ENCODE data around the gene RAB4A. TPM values are rescaled to one million over a fixed set of nuclear protein-coding genes. Genes with fewer than 3 reads are reported as not detected.

Gene RAB4A
- total and polyA plus RNA-seq, 9 of the 15 experiments (the other 6 are each of a cell fraction or from before 2014, with no cell fraction given), result 8.3 to 61.0 (median 26.7) TPM

- TF ChIP-seq CXXC5 (CRISPR knock-in tag; IDR thresholded peaks at IDR 0.05), result no peak
- no peak for TF ChIP-seq STAG1 (CRISPR knock-in tag; IDR thresholded peaks at IDR 0.05; ENCODE audit: borderline replicate concordance)
- TF ChIP-seq RFX1 (IDR thresholded peaks at IDR 0.05), result no peak
These were observed 55.1 kb downstream of the RAB4A start (continued) for GRCh38 chr1:229325853-229326487.

- no peaks in the 10 kb centered on the region for H3K4me1 ChIP-seq (replicated peaks in 1 of 2; ENCODE audit: control insufficient read depth in 2 of 2, insufficient read depth in 2 of 2, low read length in 2 of 2)
- no peak overlapping the region for H3K9ac ChIP-seq (ENCODE audit: insufficient read depth in 1 of 2, low read depth in 2 of 2, low read length in 2 of 2)
- ChIA-PET CTCF (ENCODE audit: low intra/inter-chr PET ratio) (no interaction called here), POLR2A (no interaction called here)
- in situ Hi-C loops (cut with MboI), result no loop called here
- H3K9me1 ChIP-seq (ENCODE audit: control insufficient read depth, insufficient read depth, low read length), result no peaks in the 10 kb centered on the region
- no peaks in the 10 kb centered on the region; the same call in 1 of the 2 replicates for H4K20me1 ChIP-seq (replicated peaks; ENCODE audit: control insufficient read depth, insufficient read depth, low read length)
- H3K4me2 ChIP-seq (ENCODE audit: insufficient read depth, low read length), result no peak overlapping the region
- ATAC-seq, result no peak
- no peaks in the 10 kb centered on the region for H3K27me3 ChIP-seq (ENCODE audit: control insufficient read depth in 2 of 2, insufficient read depth in 2 of 2, low read length in 2 of 2)
- intact Hi-C loops (cut with micrococcal nuclease), result no loop called here
- WGBS (ENCODE audit: insufficient coverage, low coverage, missing lambda C conversion rate), result 94% methylated on average over 12 of the region's 12 CpGs
- peaks cover 60% of the 10 kb centered on the region for H3K36me3 ChIP-seq (ENCODE audit: control insufficient read depth, insufficient read depth, low read length)
- FAIRE-seq, result no peak
- BruUV-seq (replicated peaks), result no TSS peak
- peaks cover 19% of the 10 kb centered on the region; the same call in 1 of the 3 replicates for H3K79me2 ChIP-seq (ENCODE audit: control insufficient read depth, insufficient read depth, low read length)
- no peak overlapping the region for H2AFZ ChIP-seq (ENCODE audit: low read depth, low read length)
- no peaks in the 10 kb centered on the region for H3K9me3 ChIP-seq (replicated peaks; ENCODE audit: control insufficient read depth, insufficient read depth, low read depth, low read length)
- H3K4me3 ChIP-seq, result no peak overlapping the region
- DNase-seq (ENCODE audit: extremely low read depth in 1 of 4, low spot score in 3 of 4), result no peak
- TF ChIP-seq MECOM (CRISPR knock-in tag; IDR thresholded peaks at IDR 0.05) (no peak), CTBP1 (IDR thresholded peaks at IDR 0.05; ENCODE audit: borderline replicate concordance) (no peak), BCOR (IDR thresholded peaks at IDR 0.05) (no peak), PPARD (CRISPR knock-in tag; IDR thresholded peaks at IDR 0.05) (no peak), ZFP1 (CRISPR knock-in tag; IDR thresholded peaks at IDR 0.05) (no peak), USF1 (CRISPR knock-in tag; IDR thresholded peaks at IDR 0.05) (no peak), CTCFL (IDR thresholded peaks at IDR 0.05; ENCODE audit: borderline replicate concordance, insufficient read depth, low read depth, low read length, poor library complexity, severe bottlenecking) (no peak), SNIP1 (IDR thresholded peaks at IDR 0.05; ENCODE audit: low read depth) (no peak), ZNF79 (CRISPR knock-in tag; IDR thresholded peaks at IDR 0.05; ENCODE audit: low read depth) (no peak), TARDBP (IDR thresholded peaks at IDR 0.05) (no peak)
- TF ChIP-seq, protein P1, sequence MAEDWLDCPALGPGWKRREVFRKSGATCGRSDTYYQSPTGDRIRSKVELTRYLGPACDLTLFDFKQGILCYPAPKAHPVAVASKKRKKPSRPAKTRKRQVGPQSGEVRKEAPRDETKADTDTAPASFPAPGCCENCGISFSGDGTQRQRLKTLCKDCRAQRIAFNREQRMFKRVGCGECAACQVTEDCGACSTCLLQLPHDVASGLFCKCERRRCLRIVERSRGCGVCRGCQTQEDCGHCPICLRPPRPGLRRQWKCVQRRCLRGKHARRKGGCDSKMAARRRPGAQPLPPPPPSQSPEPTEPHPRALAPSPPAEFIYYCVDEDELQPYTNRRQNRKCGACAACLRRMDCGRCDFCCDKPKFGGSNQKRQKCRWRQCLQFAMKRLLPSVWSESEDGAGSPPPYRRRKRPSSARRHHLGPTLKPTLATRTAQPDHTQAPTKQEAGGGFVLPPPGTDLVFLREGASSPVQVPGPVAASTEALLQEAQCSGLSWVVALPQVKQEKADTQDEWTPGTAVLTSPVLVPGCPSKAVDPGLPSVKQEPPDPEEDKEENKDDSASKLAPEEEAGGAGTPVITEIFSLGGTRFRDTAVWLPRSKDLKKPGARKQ (CRISPR knock-in tag; IDR thresholded peaks at IDR 0.05), result no peak
- TF ChIP-seq, protein P2, sequence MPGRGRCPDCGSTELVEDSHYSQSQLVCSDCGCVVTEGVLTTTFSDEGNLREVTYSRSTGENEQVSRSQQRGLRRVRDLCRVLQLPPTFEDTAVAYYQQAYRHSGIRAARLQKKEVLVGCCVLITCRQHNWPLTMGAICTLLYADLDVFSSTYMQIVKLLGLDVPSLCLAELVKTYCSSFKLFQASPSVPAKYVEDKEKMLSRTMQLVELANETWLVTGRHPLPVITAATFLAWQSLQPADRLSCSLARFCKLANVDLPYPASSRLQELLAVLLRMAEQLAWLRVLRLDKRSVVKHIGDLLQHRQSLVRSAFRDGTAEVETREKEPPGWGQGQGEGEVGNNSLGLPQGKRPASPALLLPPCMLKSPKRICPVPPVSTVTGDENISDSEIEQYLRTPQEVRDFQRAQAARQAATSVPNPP (IDR thresholded peaks at IDR 0.05; ENCODE audit: borderline replicate concordance, insufficient read depth, insufficient read length), result no peak
- H3K27ac ChIP-seq (ENCODE audit: extremely low read depth, low read depth, low read length), result no peak overlapping the region
These were observed 55.7 kb downstream of the RAB4A start for GRCh38 chr1:229326601-229327000.
